Central memory CD4-positive, alpha-beta T cell (primary cell): ENCODE results near the gene OR8B4.
"Not testable (repeated sequence)": the region's sequence is repeated elsewhere in the genome, so short reads cannot be mapped to it uniquely, and the experiment has no call there.

Source experiments
- DNase-seq: peaks from one replicate; pipeline ENCODE4 v3.0.0; 2022

Gene OR8B4

GRCh38 chr11:124403186-124403585, 21.5 kb downstream of the OR8B4 start:
- not testable (repeated sequence) for DNase-seq

- no peak for DNase-seq
Measured at GRCh38 chr11:124402326-124402922, 22.2 kb downstream of the OR8B4 start.

GRCh38 chr11:124398924-124399323, 25.7 kb downstream of the OR8B4 start, which contains the start of gene OR8B3:
TSS of gene OR8B3 (minus strand) at chr11:124399024. CDS start at chr11:124397351, 1,673 bp downstream.
- no peak for DNase-seq

- DNase-seq = not testable (repeated sequence)
Measured at GRCh38 chr11:124396847-124397246, 27.8 kb downstream of the OR8B4 start.

- no peak for DNase-seq
Measured at GRCh38 chr11:124394408-124394807, 30.3 kb downstream of the OR8B4 start.

- DNase-seq = no peak
Measured at GRCh38 chr11:124384399-124384798, 40.3 kb downstream of the OR8B4 start, which contains the start of gene OR8B2. TSS of gene OR8B2 (minus strand) at chr11:124384499. CDS start at chr11:124383343, 1,156 bp downstream.

- DNase-seq = not testable (repeated sequence)
Measured at GRCh38 chr11:124382857-124383256, 41.8 kb downstream of the OR8B4 start.

GRCh38 chr11:124380585-124380984, 44.1 kb downstream of the OR8B4 start:
- DNase-seq = no peak

GRCh38 chr11:124376280-124376679, 48.4 kb downstream of the OR8B4 start:
- DNase-seq = no peak
